ENCODE data around the gene SERPINB10. TPM values are rescaled to one million over a fixed set of nuclear protein-coding genes. Genes with fewer than 3 reads are reported as not detected.
A peak's percentile ranks its signal among the peaks of the same experiment; 100 is the strongest.
"Not testable (repeated sequence)": the region's sequence is repeated elsewhere in the genome, so short reads cannot be mapped to it uniquely, and the experiment has no call there.

The SERPINB10 gene
- total RNA-seq, 2 donors from 2014 or later = not detected

DNA sequence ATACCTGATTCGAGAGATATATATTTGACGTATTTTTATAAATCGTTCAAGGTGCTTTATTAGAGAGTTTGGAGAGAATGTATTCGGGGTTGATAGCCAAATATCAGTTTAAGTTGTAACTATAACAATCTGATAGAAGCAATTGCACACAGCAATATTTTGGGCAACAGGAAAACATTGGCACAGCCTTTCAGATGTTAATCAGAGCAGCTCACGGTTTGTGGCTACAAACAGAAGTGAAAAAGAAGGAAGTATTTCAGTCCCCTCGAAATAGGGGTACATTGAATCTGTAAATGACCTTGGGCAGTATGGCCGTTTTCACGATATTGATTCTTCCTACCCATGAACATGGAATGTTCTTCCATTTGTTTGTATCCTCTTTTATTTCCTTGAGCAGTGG lies 20.6 kb downstream of the SERPINB10 start:
- Histone ChIP-seq H3K4me1 (ENCODE audit: control insufficient read depth in 1 of 2, low read depth in 2 of 2) (no peaks in the 10 kb centered on the region), H3K36me3 (no peaks in the 10 kb centered on the region), H3K9me3 (no peaks in the 10 kb centered on the region), H3K4me3 (no peak overlapping the region), H3K27me3 (replicated peaks; ENCODE audit: insufficient read depth) (no peaks in the 10 kb centered on the region), H3K27ac (no peak overlapping the region)
- ATAC-seq (ENCODE audit: insufficient number of reproducible peaks, low FRiP score, low read depth) (no peak), DNase-seq (ENCODE audit: low spot score) (no peak)
- TF ChIP-seq, protein P1, sequence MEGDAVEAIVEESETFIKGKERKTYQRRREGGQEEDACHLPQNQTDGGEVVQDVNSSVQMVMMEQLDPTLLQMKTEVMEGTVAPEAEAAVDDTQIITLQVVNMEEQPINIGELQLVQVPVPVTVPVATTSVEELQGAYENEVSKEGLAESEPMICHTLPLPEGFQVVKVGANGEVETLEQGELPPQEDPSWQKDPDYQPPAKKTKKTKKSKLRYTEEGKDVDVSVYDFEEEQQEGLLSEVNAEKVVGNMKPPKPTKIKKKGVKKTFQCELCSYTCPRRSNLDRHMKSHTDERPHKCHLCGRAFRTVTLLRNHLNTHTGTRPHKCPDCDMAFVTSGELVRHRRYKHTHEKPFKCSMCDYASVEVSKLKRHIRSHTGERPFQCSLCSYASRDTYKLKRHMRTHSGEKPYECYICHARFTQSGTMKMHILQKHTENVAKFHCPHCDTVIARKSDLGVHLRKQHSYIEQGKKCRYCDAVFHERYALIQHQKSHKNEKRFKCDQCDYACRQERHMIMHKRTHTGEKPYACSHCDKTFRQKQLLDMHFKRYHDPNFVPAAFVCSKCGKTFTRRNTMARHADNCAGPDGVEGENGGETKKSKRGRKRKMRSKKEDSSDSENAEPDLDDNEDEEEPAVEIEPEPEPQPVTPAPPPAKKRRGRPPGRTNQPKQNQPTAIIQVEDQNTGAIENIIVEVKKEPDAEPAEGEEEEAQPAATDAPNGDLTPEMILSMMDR (IDR thresholded peaks at IDR 0.05) = no peak

DNA sequence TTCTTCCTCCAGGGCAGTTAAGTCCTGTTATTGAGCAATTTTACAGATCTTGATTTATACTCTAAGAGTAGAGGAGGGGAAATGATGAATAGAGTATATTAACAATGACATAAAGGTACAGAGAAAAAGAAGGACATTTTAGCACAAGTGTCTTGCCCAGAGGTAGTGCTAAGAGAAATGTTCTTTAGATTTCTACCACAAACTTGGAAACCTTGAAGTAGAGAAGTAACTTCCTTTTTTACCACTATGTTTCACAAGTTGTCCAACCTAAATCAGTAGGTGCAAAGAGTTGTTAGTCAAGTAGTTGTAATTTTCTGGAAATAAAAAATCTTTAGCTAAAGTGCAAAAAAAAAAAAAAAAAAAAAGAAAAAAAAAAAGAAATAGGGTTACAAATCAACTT lies 21.6 kb downstream of the SERPINB10 start:
- not testable (repeated sequence) for H3K9me3 ChIP-seq; H3K4me1 ChIP-seq (ENCODE audit: control insufficient read depth in 1 of 2, low read depth in 2 of 2); H3K4me3 ChIP-seq; H3K27me3 ChIP-seq (replicated peaks; ENCODE audit: insufficient read depth); DNase-seq (ENCODE audit: low spot score); H3K36me3 ChIP-seq; H3K27ac ChIP-seq; ATAC-seq (ENCODE audit: insufficient number of reproducible peaks, low FRiP score, low read depth)

DNA sequence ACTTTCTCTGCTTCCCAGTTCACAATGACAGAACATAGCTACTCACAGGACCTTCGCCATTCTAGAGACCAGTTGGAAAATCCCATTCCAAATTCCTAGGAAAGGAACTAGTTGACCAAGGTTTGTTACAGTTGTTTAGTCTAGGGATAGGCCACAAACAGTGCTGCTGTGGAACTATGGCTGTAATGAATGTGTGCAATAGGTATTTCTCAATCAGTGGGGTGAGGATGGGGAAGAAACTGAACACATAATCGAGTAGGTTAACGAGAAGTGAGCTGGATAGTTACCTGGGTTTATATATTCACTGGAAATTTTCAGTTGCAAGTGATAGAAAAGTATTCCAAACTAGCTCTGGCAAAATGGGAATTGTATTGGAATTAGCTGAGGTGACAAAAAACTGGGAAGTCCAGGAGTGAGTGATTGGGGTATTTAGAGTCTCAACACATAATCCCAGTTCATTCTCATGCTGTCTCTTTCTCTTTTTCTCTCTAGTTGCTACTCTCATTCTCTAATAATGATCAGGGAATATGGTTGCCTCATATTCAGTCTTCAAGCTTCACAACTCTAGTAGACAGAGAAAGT lies 23.1 kb downstream of the SERPINB10 start:
- Histone ChIP-seq H3K27ac (no peak overlapping the region), H3K4me3 (no peak overlapping the region), H3K27me3 (replicated peaks; ENCODE audit: insufficient read depth) (no peaks in the 10 kb centered on the region), H3K9me3 (no peaks in the 10 kb centered on the region), H3K4me1 (ENCODE audit: control insufficient read depth in 1 of 2, low read depth in 2 of 2) (no peaks in the 10 kb centered on the region), H3K36me3 (no peaks in the 10 kb centered on the region)
- DNase-seq (ENCODE audit: low spot score) (no peak), ATAC-seq (ENCODE audit: insufficient number of reproducible peaks, low FRiP score, low read depth) (no peak)
- TF ChIP-seq, protein P1 (IDR thresholded peaks at IDR 0.05) = no peak

DNA sequence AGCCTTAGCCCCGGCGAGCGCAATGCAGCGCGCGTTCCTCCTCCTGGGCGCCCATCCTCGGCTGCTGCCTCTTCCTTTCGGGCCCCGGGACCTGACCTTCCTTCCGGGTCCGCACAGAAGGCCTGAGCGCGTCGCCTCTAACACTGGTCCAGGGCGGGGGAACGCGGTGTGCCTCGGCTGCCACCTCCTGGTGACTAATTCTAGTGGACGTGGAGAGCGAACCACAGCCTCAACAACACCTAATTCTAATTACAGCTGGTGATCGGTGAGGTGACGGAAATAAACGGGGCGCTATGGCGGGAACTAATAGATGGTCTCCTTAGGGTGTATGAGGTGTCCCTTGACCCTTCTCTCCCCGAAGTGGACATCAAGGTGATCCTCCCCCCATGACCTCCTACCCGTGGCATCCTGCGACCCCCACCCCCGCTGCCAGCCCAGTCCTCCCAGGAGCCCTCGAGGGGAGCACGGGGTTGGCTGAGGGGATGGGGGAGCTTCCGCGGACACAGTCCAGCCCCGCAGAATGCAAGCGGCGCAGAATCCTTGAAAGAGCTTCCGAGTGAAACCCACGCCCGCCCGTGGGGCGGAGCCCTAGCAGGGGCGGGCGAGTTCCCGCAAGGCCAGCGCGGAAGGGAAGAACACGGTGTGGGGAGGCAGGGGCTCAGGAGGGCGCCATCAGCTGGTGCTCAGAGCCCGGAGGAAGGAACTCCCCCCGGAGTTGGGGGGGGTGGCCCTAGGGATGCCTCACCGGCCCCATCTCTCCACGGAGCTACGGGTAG lies 28.6 kb downstream of the SERPINB10 start:
- Histone ChIP-seq H3K27me3 (replicated peaks; ENCODE audit: insufficient read depth) (no peaks in the 10 kb centered on the region), H3K4me3 (peak overlapping the region; percentile 73), H3K4me1 (ENCODE audit: control insufficient read depth in 1 of 2, low read depth in 2 of 2) (peaks cover 0 to 5% of the 10 kb centered on the region in 2 donors), H3K27ac (no peak overlapping the region), H3K9me3 (no peaks in the 10 kb centered on the region), H3K36me3 (no peaks in the 10 kb centered on the region)
- DNase-seq (ENCODE audit: low spot score) (peak; percentile 48), ATAC-seq (ENCODE audit: insufficient number of reproducible peaks, low FRiP score, low read depth) (peak; percentile 56)
- TF ChIP-seq, protein P1 (IDR thresholded peaks at IDR 0.05) = peak; percentile 61

DNA sequence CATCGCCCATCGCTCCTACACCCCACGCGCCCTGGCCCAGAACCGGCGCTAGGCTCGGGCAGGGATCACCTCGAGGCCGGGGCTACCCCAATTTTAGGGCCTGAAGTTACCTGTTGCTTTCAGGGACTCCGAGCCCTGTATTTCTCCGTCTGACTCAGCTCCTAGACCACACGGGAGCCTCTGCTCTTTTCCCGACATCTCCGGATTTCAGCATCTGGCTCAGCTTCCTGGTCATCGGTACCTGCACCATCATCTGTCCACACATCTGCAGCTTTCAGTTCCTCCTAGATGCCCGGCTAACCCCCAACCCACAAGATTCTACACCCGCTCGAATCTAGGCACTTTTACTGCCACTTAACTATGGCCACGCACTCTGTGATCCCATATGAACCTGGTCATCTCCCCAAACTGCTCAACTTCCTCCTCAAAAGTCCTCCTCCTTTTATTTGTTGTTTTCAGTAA lies 29.2 kb downstream of the SERPINB10 start:
- DNase-seq (ENCODE audit: low spot score) (no peak), ATAC-seq (ENCODE audit: insufficient number of reproducible peaks, low FRiP score, low read depth) (no peak)
- no peaks in the 10 kb centered on the region for H3K27me3 ChIP-seq (replicated peaks; ENCODE audit: insufficient read depth)
- H3K9me3 ChIP-seq = no peaks in the 10 kb centered on the region
- peaks cover 0 to 5% of the 10 kb centered on the region in 2 donors for H3K4me1 ChIP-seq (ENCODE audit: control insufficient read depth in 1 of 2, low read depth in 2 of 2)
- no peaks in the 10 kb centered on the region for H3K36me3 ChIP-seq
- peak overlapping the region; percentile 73 for H3K4me3 ChIP-seq
- no peak overlapping the region for H3K27ac ChIP-seq
- TF ChIP-seq, protein P1 (IDR thresholded peaks at IDR 0.05) = no peak
